Adipocyte (in vitro differentiated cells): ENCODE results near the gene NRSN2.

Experiments
- DNase-seq: peaks from one replicate; pipeline ENCODE4 v3.0.0-alpha.2; 2015; ENCODE audit warnings: low read depth
- H3K27me3 ChIP-seq: replicated peaks from 2 replicates; pipeline ENCODE4 v1.7.0; 2013; ENCODE audit warnings: mild to moderate bottlenecking, low read length, moderate library complexity; ENCODE audit not compliant: control insufficient read depth, insufficient read depth
- H3K36me3 ChIP-seq: 2 replicates; pipeline ENCODE4 v1.7.0; 2013; ENCODE audit warnings: low read length, mild to moderate bottlenecking, moderate library complexity; ENCODE audit not compliant: control insufficient read depth, insufficient read depth, severe bottlenecking
- H3K4me1 ChIP-seq: 2 replicates; pipeline ENCODE4 v1.7.0; 2013; ENCODE audit warnings: mild to moderate bottlenecking, low read length, moderate library complexity; ENCODE audit not compliant: control insufficient read depth, insufficient read depth
- H3K4me3 ChIP-seq: 2 replicates; pipeline ENCODE4 v1.7.0; 2013; ENCODE audit warnings: mild to moderate bottlenecking, low read length, moderate library complexity
- H3K9ac ChIP-seq: 2 replicates; pipeline ENCODE4 v1.7.0; 2013; ENCODE audit warnings: mild to moderate bottlenecking, low read length, moderate library complexity
- H3K9me3 ChIP-seq: 2 replicates; pipeline ENCODE4 v1.7.0; 2013; ENCODE audit warnings: mild to moderate bottlenecking, low read length, moderate library complexity; ENCODE audit not compliant: control insufficient read depth

NRSN2 gene

GRCh38 chr20:346640-347316, at the start of gene NRSN2:
TSS of gene NRSN2 (plus strand) at chr20:347111. CDS start at chr20:349644, 2,533 bp downstream.
- peaks cover 3% of the 10 kb centered on the region for H3K36me3 ChIP-seq
- DNase-seq: peak; percentile 82
- peaks cover 14% of the 10 kb centered on the region for H3K4me1 ChIP-seq
- peak within 1 kb of the TSS; percentile 84 for H3K4me3 ChIP-seq
- no peaks in the 10 kb centered on the region for H3K27me3 ChIP-seq
- H3K9me3 ChIP-seq: peaks cover 6% of the 10 kb centered on the region
- peak within 1 kb of the TSS; percentile 92 for H3K9ac ChIP-seq

DNA sequence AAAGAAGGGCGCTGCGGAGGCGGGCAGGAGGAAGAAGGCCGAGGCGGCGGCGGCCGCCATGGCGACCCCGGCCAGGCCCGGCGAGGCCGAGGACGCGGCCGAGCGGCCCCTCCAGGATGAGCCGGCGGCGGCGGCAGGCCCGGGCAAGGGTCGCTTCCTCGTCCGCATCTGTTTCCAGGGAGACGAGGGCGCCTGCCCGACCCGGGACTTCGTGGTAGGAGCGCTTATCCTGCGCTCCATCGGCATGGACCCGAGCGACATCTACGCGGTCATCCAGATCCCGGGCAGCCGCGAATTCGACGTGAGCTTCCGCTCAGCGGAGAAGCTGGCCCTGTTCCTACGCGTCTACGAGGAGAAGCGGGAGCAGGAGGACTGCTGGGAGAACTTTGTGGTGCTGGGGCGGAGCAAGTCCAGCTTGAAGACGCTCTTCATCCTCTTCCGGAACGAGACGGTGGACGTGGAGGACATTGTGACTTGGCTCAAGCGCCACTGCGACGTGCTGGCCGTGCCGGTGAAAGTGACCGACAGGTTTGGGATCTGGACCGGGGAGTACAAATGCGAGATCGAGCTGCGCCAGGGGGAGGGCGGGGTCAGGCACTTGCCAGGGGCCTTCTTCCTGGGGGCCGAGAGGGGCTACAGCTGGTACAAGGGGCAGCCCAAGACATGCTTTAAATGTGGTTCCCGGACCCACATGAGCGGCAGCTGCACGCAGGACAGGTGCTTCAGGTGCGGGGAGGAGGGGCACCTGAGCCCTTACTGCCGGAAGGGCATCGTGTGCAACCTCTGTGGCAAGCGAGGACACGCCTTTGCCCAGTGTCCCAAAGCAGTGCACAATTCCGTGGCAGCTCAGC, 48.8 kb upstream of the NRSN2 start:
- Histone ChIP-seq H3K36me3 (no peaks in the 10 kb centered on the region), H3K9me3 (no peaks in the 10 kb centered on the region), H3K9ac (peak overlapping the region; percentile 98), H3K4me3 (peak overlapping the region; percentile 97), H3K27me3 (no peaks in the 10 kb centered on the region), H3K4me1 (peaks cover 28% of the 10 kb centered on the region)
- DNase-seq: peak; percentile 74

- Histone ChIP-seq H3K36me3 (no peaks in the 10 kb centered on the region), H3K4me3 (peak overlapping the region; percentile 97), H3K9ac (peak overlapping the region; percentile 98), H3K9me3 (no peaks in the 10 kb centered on the region), H3K27me3 (no peaks in the 10 kb centered on the region), H3K4me1 (peaks cover 27% of the 10 kb centered on the region)
- DNase-seq: peak; percentile 41
These were observed 48.0 kb upstream of the NRSN2 start for GRCh38 chr20:298776-299391.

DNA sequence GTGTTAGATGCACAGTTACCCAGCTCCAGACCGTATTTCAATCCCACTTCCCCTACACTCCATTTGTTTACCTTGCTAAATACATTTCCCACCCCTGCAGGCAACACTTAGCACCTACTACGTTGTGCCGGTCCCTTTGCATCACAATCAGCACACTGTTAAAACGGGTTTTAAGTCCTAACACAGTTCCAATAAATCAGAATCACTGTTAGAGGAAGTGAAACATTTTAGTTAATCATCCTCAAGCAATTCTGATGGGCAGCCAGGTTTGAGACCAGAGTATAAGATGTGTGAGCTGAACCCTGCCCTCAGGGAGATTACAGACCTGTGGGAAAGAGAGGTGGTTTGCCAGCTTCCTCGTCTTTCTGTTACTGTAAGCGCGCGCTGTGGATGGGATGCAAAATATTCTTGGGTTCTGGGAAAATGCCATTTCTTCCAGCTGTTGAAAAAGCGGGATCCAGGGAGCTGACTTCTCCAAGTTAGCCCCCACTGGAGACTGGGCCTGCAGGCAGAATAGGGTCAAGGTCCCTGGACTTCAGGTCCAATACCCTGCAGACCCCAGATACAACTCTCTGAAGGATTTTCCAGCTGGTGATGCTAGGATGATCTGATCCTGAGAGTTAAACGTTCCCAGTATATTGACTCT, 46.4 kb upstream of the NRSN2 start:
- no peak for DNase-seq
- no peaks in the 10 kb centered on the region for H3K27me3 ChIP-seq
- H3K4me3 ChIP-seq: peak overlapping the region; percentile 97
- no peaks in the 10 kb centered on the region for H3K36me3 ChIP-seq
- peak overlapping the region; percentile 30 for H3K9ac ChIP-seq
- no peaks in the 10 kb centered on the region for H3K9me3 ChIP-seq
- H3K4me1 ChIP-seq: peaks cover 27% of the 10 kb centered on the region

DNA sequence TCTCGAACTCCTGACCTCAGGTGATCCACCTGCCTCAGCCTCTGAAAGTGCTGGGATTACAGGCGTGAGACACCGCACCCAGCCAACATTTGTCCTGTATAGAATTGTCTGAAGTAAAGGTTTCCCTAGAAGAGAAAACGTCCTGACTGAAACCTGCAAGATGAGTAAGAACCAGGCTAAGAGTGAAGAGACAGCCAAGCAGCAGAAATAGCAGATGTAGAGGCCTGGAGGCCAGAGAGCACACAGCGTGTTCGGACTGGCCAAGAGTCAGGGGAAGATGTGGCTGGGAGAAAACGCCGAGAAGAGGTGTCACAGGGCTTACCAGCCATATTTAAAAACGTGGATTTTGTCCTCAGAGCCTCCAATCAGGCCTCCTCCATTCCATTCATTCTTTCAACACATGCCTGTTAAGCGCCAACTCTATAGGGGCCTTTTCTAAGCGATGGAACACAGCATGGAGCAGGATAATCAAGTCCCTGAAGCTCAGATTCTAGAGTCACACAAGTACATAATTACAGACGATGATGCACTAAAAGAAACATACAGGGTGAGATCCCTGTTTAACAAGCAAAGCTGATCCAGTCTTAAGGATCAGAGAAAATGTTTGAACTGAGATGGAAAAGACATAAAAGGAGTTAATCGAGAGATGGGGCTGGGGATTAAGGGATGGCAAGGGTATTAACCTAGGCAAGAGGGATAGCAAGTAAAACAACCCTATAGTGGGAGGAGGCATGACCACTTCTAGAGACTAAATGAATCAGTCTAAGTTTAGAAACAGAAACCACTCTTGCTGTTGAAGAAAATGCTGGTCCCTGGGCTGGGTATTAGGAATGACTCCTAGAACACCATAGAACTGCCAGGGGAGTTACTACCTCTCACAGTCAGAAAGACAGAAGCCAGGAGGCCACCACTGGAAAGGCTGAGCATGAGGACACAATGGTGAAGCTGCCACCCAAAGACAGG, 44.7 kb upstream of the NRSN2 start:
- no peak overlapping the region for H3K4me3 ChIP-seq
- no peak for DNase-seq
- H3K9me3 ChIP-seq: no peaks in the 10 kb centered on the region
- no peaks in the 10 kb centered on the region for H3K36me3 ChIP-seq
- H3K9ac ChIP-seq: no peak overlapping the region
- no peaks in the 10 kb centered on the region for H3K27me3 ChIP-seq
- peaks cover 18% of the 10 kb centered on the region for H3K4me1 ChIP-seq

GRCh38 chr20:305745-306144, 41.2 kb upstream of the NRSN2 start:
- Histone ChIP-seq H3K9me3 (no peaks in the 10 kb centered on the region), H3K4me1 (peaks cover 18% of the 10 kb centered on the region), H3K4me3 (no peak overlapping the region), H3K27me3 (no peaks in the 10 kb centered on the region), H3K9ac (no peak overlapping the region), H3K36me3 (no peaks in the 10 kb centered on the region)
- DNase-seq: no peak

GRCh38 chr20:308427-309038, 38.4 kb upstream of the NRSN2 start:
- no peak for DNase-seq
- Histone ChIP-seq H3K36me3 (no peaks in the 10 kb centered on the region), H3K4me1 (peaks cover 18% of the 10 kb centered on the region), H3K9me3 (no peaks in the 10 kb centered on the region), H3K4me3 (no peak overlapping the region), H3K27me3 (no peaks in the 10 kb centered on the region), H3K9ac (no peak overlapping the region)

- DNase-seq: peak; percentile 72
- peak overlapping the region; percentile 78 for H3K4me3 ChIP-seq
These were observed 37.5 kb upstream of the NRSN2 start for GRCh38 chr20:309306-309840.

GRCh38 chr20:309841-310644, 36.9 kb upstream of the NRSN2 start:
- peaks cover 26% of the 10 kb centered on the region for H3K4me1 ChIP-seq
- H3K9ac ChIP-seq: peak overlapping the region; percentile 81
- H3K9me3 ChIP-seq: no peaks in the 10 kb centered on the region
- H3K4me3 ChIP-seq: peak overlapping the region; percentile 78
- DNase-seq: peak; percentile 100
- H3K36me3 ChIP-seq: no peaks in the 10 kb centered on the region
- H3K27me3 ChIP-seq: no peaks in the 10 kb centered on the region

More at GRCh38 chr20:309306-309840, 37.5 kb upstream of the NRSN2 start:
- H3K36me3 ChIP-seq: no peaks in the 10 kb centered on the region
- H3K9ac ChIP-seq: peak overlapping the region; percentile 81
- no peaks in the 10 kb centered on the region for H3K9me3 ChIP-seq
- peaks cover 26% of the 10 kb centered on the region for H3K4me1 ChIP-seq
- H3K27me3 ChIP-seq: no peaks in the 10 kb centered on the region
